ENCODE data around the gene SLC34A3. TPM values are rescaled to one million over a fixed set of nuclear protein-coding genes. Genes with fewer than 3 reads are reported as not detected.
"Not testable (repeated sequence)": the region's sequence is repeated elsewhere in the genome, so short reads cannot be mapped to it uniquely, and the experiment has no call there.

The SLC34A3 gene
- total and polyA plus RNA-seq, 12 donors: not detected

GRCh38 chr9:137242269-137243203 lies 11.8 kb downstream of the SLC34A3 start:
- Histone ChIP-seq H3K27ac (peak overlapping the region; percentile 88 to 99 (median 94)), H3K4me1 (peaks cover 5 to 58% (median 41%) of the 10 kb centered on the region in 9 donors), H3K9me3 (no peaks in the 10 kb centered on the region), H3K4me3 (peak overlapping the region; percentile 56 to 97 (median 92)), H3K27me3 (no peaks in the 10 kb centered on the region), H3K36me3 (peaks cover 0 to 26% (median 12%) of the 10 kb centered on the region in 9 donors)
- TF ChIP-seq CTCF (IDR thresholded peaks at IDR 0.05): no peak
- no peak for DNase-seq
- intact Hi-C loops (cut with DNase I): loop anchor here in 1 of 10 donors (1.0 kb wide), 1 partner anchor 11 kb away; no protein-coding TSS in a partner anchor
- WGBS, 2 donors: 66 to 67% methylated on average over 36 of the region's 36 CpGs
- ATAC-seq: no peak

- DNase-seq; ATAC-seq; H3K27me3 ChIP-seq; H3K9me3 ChIP-seq; intact Hi-C loops (cut with DNase I): not testable (repeated sequence)
- Histone ChIP-seq H3K36me3 (peaks cover 0 to 26% (median 12%) of the 10 kb centered on the region in 9 donors), H3K4me1 (peaks cover 5 to 54% (median 40%) of the 10 kb centered on the region in 9 donors), H3K27ac (peak overlapping the region in 1 of 10 donors; percentile 94), H3K4me3 (peak overlapping the region in 1 of 10 donors; percentile 94)
- WGBS, 2 donors: 90% methylated on average over 18 of the region's 18 CpGs
These were observed 12.5 kb downstream of the SLC34A3 start for GRCh38 chr9:137243266-137243625.

GRCh38 chr9:137243626-137244485 lies 13.2 kb downstream of the SLC34A3 start:
- no peaks in the 10 kb centered on the region for H3K27me3 ChIP-seq
- no peak overlapping the region for H3K27ac ChIP-seq
- peaks cover 0 to 26% (median 12%) of the 10 kb centered on the region in 9 donors for H3K36me3 ChIP-seq
- WGBS, 2 donors: 56 to 67% methylated on average over 15 of the region's 15 CpGs
- no peak overlapping the region for H3K4me3 ChIP-seq
- H3K4me1 ChIP-seq: peaks cover 5 to 48% (median 33%) of the 10 kb centered on the region in 9 donors
- TF ChIP-seq CTCF (IDR thresholded peaks at IDR 0.05): no peak
- no peaks in the 10 kb centered on the region for H3K9me3 ChIP-seq
- DNase-seq: no peak
- ATAC-seq: no peak
- intact Hi-C loops (cut with DNase I): no loop called here

- H3K27me3 ChIP-seq: no peaks in the 10 kb centered on the region
- WGBS, 2 donors: 70 to 76% methylated on average over 36 of the region's 36 CpGs
- TF ChIP-seq CTCF (IDR thresholded peaks at IDR 0.05): no peak
- no peaks in the 10 kb centered on the region for H3K9me3 ChIP-seq
- no peak for DNase-seq
- peaks cover 0 to 26% (median 12%) of the 10 kb centered on the region in 9 donors for H3K36me3 ChIP-seq
- H3K4me3 ChIP-seq: no peak overlapping the region
- H3K27ac ChIP-seq: no peak overlapping the region
- H3K4me1 ChIP-seq: peaks cover 4 to 42% (median 29%) of the 10 kb centered on the region in 9 donors
- intact Hi-C loops (cut with DNase I): no loop called here
- no peak for ATAC-seq
These were observed 14.1 kb downstream of the SLC34A3 start for GRCh38 chr9:137244486-137245449.

All from heart right ventricle (tissue), 16 donors.